Peyer's patch (tissue), 4 donors: ENCODE results near the gene GNB2.
"Not testable (repeated sequence)": the region's sequence is repeated elsewhere in the genome, so short reads cannot be mapped to it uniquely, and the experiment has no call there.

Experiments
- POLR2A ChIP-seq, 2 donors: fragments of 450-650 bp; IDR thresholded peaks; one replicate each; pipeline ENCODE4 v1.5.1; 2017; ENCODE audit warnings: antibody characterized with exemption in 2 of 2, mild to moderate bottlenecking in 2 of 2, moderate library complexity in 2 of 2
- TF ChIP-seq, protein P1 (sequence below), 6 experiments: fragments of 450-650 bp in 4 of 6; fragments of 200-600 bp in 2 of 6; sonication (generic) in 1 of 6; IDR thresholded peaks; one replicate each; pipeline ENCODE4 v1.5.1; 2017 to 2019; ENCODE audit warnings: antibody characterized with exemption in 6 of 6, mild to moderate bottlenecking in 3 of 6, moderate library complexity in 1 of 6

DNA sequence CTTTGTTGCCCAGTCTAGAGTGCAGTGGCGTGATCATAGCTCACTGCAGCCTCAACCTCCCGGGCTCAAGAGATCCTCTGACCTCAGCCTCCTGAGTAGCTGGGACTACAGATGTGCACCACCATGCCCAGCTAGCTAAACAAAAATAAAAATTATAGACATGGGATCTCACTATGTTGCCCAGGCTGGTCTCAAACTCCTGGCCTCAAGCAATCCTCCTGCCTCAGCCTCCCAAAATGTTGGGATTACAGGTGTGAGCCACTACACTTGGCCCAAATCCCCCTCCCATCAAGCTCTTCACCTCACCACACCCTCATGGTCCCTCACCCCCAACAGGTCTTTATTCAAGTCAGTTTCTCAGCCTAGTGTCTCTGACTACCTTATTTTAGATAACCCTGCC is 43.5 kb downstream of the GNB2 start:
- TF ChIP-seq, protein P1, sequence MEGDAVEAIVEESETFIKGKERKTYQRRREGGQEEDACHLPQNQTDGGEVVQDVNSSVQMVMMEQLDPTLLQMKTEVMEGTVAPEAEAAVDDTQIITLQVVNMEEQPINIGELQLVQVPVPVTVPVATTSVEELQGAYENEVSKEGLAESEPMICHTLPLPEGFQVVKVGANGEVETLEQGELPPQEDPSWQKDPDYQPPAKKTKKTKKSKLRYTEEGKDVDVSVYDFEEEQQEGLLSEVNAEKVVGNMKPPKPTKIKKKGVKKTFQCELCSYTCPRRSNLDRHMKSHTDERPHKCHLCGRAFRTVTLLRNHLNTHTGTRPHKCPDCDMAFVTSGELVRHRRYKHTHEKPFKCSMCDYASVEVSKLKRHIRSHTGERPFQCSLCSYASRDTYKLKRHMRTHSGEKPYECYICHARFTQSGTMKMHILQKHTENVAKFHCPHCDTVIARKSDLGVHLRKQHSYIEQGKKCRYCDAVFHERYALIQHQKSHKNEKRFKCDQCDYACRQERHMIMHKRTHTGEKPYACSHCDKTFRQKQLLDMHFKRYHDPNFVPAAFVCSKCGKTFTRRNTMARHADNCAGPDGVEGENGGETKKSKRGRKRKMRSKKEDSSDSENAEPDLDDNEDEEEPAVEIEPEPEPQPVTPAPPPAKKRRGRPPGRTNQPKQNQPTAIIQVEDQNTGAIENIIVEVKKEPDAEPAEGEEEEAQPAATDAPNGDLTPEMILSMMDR (IDR thresholded peaks at IDR 0.05) = not testable (repeated sequence)
- TF ChIP-seq POLR2A (IDR thresholded peaks at IDR 0.05) = not testable (repeated sequence)
